Kidney (tissue), 14 donors: ENCODE data around the gene ADGRD1. TPM values are rescaled to one million over a fixed set of nuclear protein-coding genes. Genes with fewer than 3 reads are reported as not detected.

ENCODE experiments used
- DNase-seq, 5 donors: peaks; one replicate each; pipeline ENCODE4 v3.0.0-alpha.2; 2013 to 2020
- FAIRE-seq: peaks from 2 replicates; lab custom pipeline; 2012; peaks lifted over from hg19 to GRCh38; lab: Jason Lieb, UNC
- H3K27ac ChIP-seq, 2 donors: one replicate each; pipeline ENCODE4 v1.7.0; 2013; ENCODE audit warnings: low read depth in 2 of 2, low read length in 2 of 2, inconsistent platforms in 1 of 2
- H3K27me3 ChIP-seq: one replicate; pipeline ENCODE4 v1.7.1; 2013; ENCODE audit warnings: low read length, inconsistent platforms; ENCODE audit not compliant: control insufficient read depth, insufficient read depth
- H3K36me3 ChIP-seq, 3 donors: one replicate each; pipeline versions ENCODE4 v1.7.0 to v1.7.1; 2013; ENCODE audit warnings: low read length in 3 of 3, control low read depth in 1 of 3, inconsistent platforms in 1 of 3; ENCODE audit not compliant: insufficient read depth in 3 of 3, control insufficient read depth in 2 of 3
- H3K4me1 ChIP-seq, 3 donors: one replicate each; pipeline versions ENCODE4 v1.7.0 to v1.7.1; 2013; ENCODE audit warnings: low read length in 3 of 3, inconsistent platforms in 1 of 3, low read depth in 1 of 3; ENCODE audit not compliant: control insufficient read depth in 2 of 3, insufficient read depth in 2 of 3
- H3K4me3 ChIP-seq, 3 donors: one replicate each; pipeline versions ENCODE4 v1.7.0 to v1.8.1; 2013; ENCODE audit warnings: low read length in 3 of 3, control low read depth in 1 of 3, inconsistent platforms in 1 of 3
- H3K9ac ChIP-seq, 3 donors: one replicate each; pipeline versions ENCODE4 v1.7.0 to v1.7.1; 2013; ENCODE audit warnings: low read length in 3 of 3, control low read depth in 1 of 3, inconsistent platforms in 1 of 3
- H3K9me3 ChIP-seq, 3 donors: one replicate each; pipeline versions ENCODE4 v1.7.0 to v1.7.1; 2013; ENCODE audit warnings: low read length in 3 of 3, control low read depth in 1 of 3, inconsistent platforms in 1 of 3; ENCODE audit not compliant: control insufficient read depth in 2 of 3, insufficient read depth in 1 of 3
- intact Hi-C: fragments of 100-400 bp; cut with DNase I; formaldehyde crosslinking; loops from one replicate; pipeline ENCODE4 v1.11.1; 2022
- polyA plus RNA-seq: library from polyadenylated mRNA; stranded (reverse); fragments of 350-450 nt; fragmentation: Illumina TruSeq; extraction: RNeasy Lipid Tissue Mini Kit (QIAGEN cat#74804); gene quantifications from one replicate; pipeline ENCODE4 v1.2.3, GENCODE V29; 2014; ENCODE audit warnings: low read depth, low replicate concordance; ENCODE audit not compliant: insufficient read depth
- total RNA-seq: library from RNA; stranded (reverse); fragmentation: NEBNext Ultra II Directional; extraction: Animal tissue kit (Norgen Biotek cat#: 25700); gene quantifications from one replicate; pipeline ENCODE4 v1.2.1, GENCODE V29; 2021
- TF ChIP-seq, protein P1 (sequence below): IDR thresholded peaks from 3 replicates; pipeline ENCODE4 v1.5.1; 2012; ENCODE audit warnings: mild to moderate bottlenecking, moderate library complexity, borderline replicate concordance; ENCODE audit not compliant: insufficient read depth; ENCODE audit errors: extremely low read depth
- donor health status: control.
- donor health status: control.
- donor health status: control.
- donor health status: control.
- donor health status: control.
- donor health status: DM: yes; HTN: yes; CAD: no.
- donor health status: Normal renal cell carcinoma (clear cell type).

The ADGRD1 gene
- total and polyA plus RNA-seq, 2 donors from 2014 or later: 1.7 to 6.7 TPM

DNA sequence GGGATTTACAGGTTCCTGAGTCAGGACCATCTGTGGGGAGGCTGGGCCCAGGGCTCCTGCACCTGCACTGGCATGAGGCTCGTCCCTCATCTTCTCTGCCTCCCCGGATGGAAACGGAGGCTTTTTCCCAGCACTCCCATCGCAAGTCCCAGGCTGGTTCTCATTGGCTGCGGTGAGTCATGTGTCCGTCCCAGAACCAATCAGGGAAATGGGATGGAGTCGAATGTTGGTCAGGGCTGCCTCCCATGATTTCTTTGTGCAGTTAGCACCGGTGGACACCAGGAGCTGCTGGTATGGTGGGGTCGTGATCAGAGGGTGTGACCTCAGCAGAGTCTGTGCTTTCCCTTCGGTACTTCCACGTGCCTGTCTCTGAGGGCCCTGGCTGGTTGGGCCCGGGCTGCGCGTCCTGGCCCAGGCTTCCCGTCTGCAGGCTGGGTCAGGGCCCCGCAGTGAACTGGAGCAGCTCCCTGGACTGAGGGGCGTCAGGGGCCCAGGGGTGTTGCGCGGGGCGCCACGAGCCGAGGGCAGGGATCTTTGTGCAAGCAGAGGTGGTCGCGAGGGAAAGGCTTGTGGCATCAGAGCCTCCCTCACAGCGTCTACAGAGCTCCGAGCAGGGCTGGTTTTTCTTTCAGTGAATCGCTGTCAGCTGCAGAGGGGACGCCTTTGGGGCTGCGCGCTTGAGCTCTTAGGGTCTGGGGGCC lies 168.1 kb downstream of the ADGRD1 start:
- H3K4me1 ChIP-seq: no peaks in the 10 kb centered on the region
- no peaks in the 10 kb centered on the region for H3K9me3 ChIP-seq
- TF ChIP-seq, protein P1, sequence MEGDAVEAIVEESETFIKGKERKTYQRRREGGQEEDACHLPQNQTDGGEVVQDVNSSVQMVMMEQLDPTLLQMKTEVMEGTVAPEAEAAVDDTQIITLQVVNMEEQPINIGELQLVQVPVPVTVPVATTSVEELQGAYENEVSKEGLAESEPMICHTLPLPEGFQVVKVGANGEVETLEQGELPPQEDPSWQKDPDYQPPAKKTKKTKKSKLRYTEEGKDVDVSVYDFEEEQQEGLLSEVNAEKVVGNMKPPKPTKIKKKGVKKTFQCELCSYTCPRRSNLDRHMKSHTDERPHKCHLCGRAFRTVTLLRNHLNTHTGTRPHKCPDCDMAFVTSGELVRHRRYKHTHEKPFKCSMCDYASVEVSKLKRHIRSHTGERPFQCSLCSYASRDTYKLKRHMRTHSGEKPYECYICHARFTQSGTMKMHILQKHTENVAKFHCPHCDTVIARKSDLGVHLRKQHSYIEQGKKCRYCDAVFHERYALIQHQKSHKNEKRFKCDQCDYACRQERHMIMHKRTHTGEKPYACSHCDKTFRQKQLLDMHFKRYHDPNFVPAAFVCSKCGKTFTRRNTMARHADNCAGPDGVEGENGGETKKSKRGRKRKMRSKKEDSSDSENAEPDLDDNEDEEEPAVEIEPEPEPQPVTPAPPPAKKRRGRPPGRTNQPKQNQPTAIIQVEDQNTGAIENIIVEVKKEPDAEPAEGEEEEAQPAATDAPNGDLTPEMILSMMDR: no peak
- no peaks in the 10 kb centered on the region for H3K36me3 ChIP-seq
- no peaks in the 10 kb centered on the region for H3K27me3 ChIP-seq
- H3K27ac ChIP-seq: no peak overlapping the region
- peak in 1 of 5 donors; percentile 72 for DNase-seq
- intact Hi-C loops: no loop called here
- no peak for FAIRE-seq
- H3K9ac ChIP-seq: no peak overlapping the region
- H3K4me3 ChIP-seq: no peak overlapping the region

DNA sequence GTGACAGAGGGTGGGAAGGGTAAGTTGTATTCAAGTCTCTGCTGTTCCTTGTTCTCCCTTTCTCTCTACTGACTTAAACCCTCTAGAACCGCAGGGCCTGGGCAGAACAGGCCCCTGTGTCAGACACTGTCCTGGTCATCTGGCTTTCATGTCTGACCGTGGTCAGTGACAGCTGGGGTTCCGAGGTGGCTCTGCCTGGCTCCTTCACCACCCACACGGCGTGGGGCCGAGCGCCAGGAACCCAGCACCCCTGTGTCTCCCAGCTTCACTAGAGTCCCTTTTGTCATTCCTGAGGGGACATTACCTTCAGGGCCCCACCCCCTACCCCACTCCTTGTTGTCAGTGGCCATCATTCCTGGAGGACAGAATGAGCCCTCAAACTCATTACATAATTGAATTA lies 168.9 kb downstream of the ADGRD1 start:
- no peak overlapping the region for H3K9ac ChIP-seq
- H3K4me1 ChIP-seq: no peaks in the 10 kb centered on the region
- intact Hi-C loops: no loop called here
- no peak for FAIRE-seq
- H3K27ac ChIP-seq: no peak overlapping the region
- TF ChIP-seq, protein P1: no peak
- DNase-seq: no peak
- H3K36me3 ChIP-seq: no peaks in the 10 kb centered on the region
- H3K4me3 ChIP-seq: no peak overlapping the region
- H3K9me3 ChIP-seq: no peaks in the 10 kb centered on the region
- no peaks in the 10 kb centered on the region for H3K27me3 ChIP-seq

DNA sequence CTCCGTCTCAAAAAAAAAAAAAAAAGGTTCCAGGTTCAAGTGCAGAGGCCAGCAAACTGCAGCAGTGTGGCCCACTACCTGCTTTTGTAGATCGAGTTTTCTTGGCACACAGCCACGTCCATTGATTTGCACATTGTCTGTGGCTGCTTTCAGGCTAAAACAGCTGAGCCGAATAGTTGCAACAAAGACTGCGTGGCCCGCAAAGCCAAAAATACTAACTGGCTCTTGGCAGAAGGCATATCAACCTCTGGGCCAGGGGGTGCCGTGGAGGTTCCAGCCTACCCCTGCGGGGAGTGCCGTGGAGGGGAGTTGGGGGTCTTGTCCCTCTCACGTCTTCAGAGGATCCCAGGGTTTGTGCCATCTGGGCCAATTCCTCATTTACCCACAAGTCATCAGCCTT lies 170.1 kb downstream of the ADGRD1 start:
- H3K4me1 ChIP-seq: no peaks in the 10 kb centered on the region
- no peaks in the 10 kb centered on the region for H3K9me3 ChIP-seq
- intact Hi-C loops: no loop called here
- DNase-seq: peak in 2 of 5 donors; percentile 9 to 38
- no peak overlapping the region for H3K9ac ChIP-seq
- no peak overlapping the region for H3K4me3 ChIP-seq
- TF ChIP-seq, protein P1: no peak
- no peaks in the 10 kb centered on the region for H3K27me3 ChIP-seq
- FAIRE-seq: no peak
- H3K27ac ChIP-seq: no peak overlapping the region
- no peaks in the 10 kb centered on the region for H3K36me3 ChIP-seq
